SIG-M5 treated with dmso at 0.1 percent for 504 hours (cell line): ENCODE data around the gene HSPA5.
A peak's percentile ranks its signal among the peaks of the same experiment; 100 is the strongest.

Source experiments
- DNase-seq: peaks from one replicate; lab custom pipeline; 2025; ENCODE audit not compliant: unreplicated experiment; lab: John Stamatoyannopoulos, UW

The HSPA5 gene

GRCh38 chr9:125194466-125194865 is 46.7 kb downstream of the HSPA5 start:
- DNase-seq: peak; percentile 34

GRCh38 chr9:125190361-125190801 is 50.8 kb downstream of the HSPA5 start:
- DNase-seq: no peak

GRCh38 chr9:125189361-125190289 is 51.5 kb downstream of the HSPA5 start, which contains the start of gene PPP6C:
Gene PPP6C (minus strand): TSS chr9:125189803. CDS start chr9:125189718, 85 bp downstream.
- peak; percentile 96 for DNase-seq

- DNase-seq: peak; percentile 12
Measured at GRCh38 chr9:125189011-125189360, 52.2 kb downstream of the HSPA5 start.
